T1000 (cell line): ENCODE measurements around the gene ARHGAP24.
"Not testable (repeated sequence)": the region's sequence is repeated elsewhere in the genome, so short reads cannot be mapped to it uniquely, and the experiment has no call there.

ENCODE experiments used
- DNase-seq: peaks from one replicate; lab custom pipeline; 2025; ENCODE audit warnings: mixed read lengths; lab: John Stamatoyannopoulos, UW

ARHGAP24 gene

GRCh38 chr4:85482010-85482738 is 7.2 kb downstream of the ARHGAP24 start:
- no peak for DNase-seq

GRCh38 chr4:85486425-85487086 is 11.6 kb downstream of the ARHGAP24 start:
- DNase-seq = no peak

- no peak for DNase-seq
These were observed 13.5 kb downstream of the ARHGAP24 start for GRCh38 chr4:85488416-85488815.

GRCh38 chr4:85489273-85489981 is 14.5 kb downstream of the ARHGAP24 start:
- DNase-seq = no peak

- no peak for DNase-seq
These were observed 16.6 kb downstream of the ARHGAP24 start for GRCh38 chr4:85491527-85491926.

- DNase-seq = no peak
These were observed 17.4 kb downstream of the ARHGAP24 start for GRCh38 chr4:85492336-85492735.

GRCh38 chr4:85495621-85496020 is 20.7 kb downstream of the ARHGAP24 start:
- DNase-seq = no peak

GRCh38 chr4:85496126-85496849 is 21.3 kb downstream of the ARHGAP24 start:
- DNase-seq = no peak

- no peak for DNase-seq
These were observed 22.0 kb downstream of the ARHGAP24 start for GRCh38 chr4:85496933-85497332.

- no peak for DNase-seq
These were observed 23.3 kb downstream of the ARHGAP24 start for GRCh38 chr4:85498068-85498733.

GRCh38 chr4:85499573-85499972 is 24.6 kb downstream of the ARHGAP24 start:
- no peak for DNase-seq

- no peak for DNase-seq
These were observed 25.3 kb downstream of the ARHGAP24 start for GRCh38 chr4:85500110-85500867.

GRCh38 chr4:85501145-85501544 is 26.2 kb downstream of the ARHGAP24 start:
- DNase-seq = not testable (repeated sequence)

- DNase-seq = no peak
These were observed 33.7 kb downstream of the ARHGAP24 start for GRCh38 chr4:85508654-85509053.

GRCh38 chr4:85509882-85510631 is 35.1 kb downstream of the ARHGAP24 start:
- no peak for DNase-seq

- DNase-seq = no peak
These were observed 35.7 kb downstream of the ARHGAP24 start for GRCh38 chr4:85510632-85510984.

- no peak for DNase-seq
These were observed 37.7 kb downstream of the ARHGAP24 start for GRCh38 chr4:85512446-85513205.

- no peak for DNase-seq
These were observed 39.2 kb downstream of the ARHGAP24 start for GRCh38 chr4:85514117-85514516.

- DNase-seq = no peak
These were observed 39.8 kb downstream of the ARHGAP24 start for GRCh38 chr4:85514783-85515182.

- no peak for DNase-seq
These were observed 40.8 kb downstream of the ARHGAP24 start for GRCh38 chr4:85515701-85516100.
